ENCODE data around the gene VN1R5. TPM values are rescaled to one million over a fixed set of nuclear protein-coding genes. Genes with fewer than 3 reads are reported as not detected.

Gene VN1R5
- total and polyA plus RNA-seq, 2 of the 13 experiments (the other 11 are each of a cell fraction or from before 2014, with no cell fraction given), result not detected

GRCh38 chr1:247210376-247211117 is 45.3 kb upstream of the VN1R5 start (continued):
- TF ChIP-seq HOMEZ (CRISPR knock-in tag; IDR thresholded peaks at IDR 0.05; ENCODE audit: low read depth) (peak; percentile 55; the same call in 1 of the 2 replicates), POGK (CRISPR knock-in tag; conservative IDR thresholded peaks at IDR 0.05) (0 out of 2 replicates have a peak, but pooled peaks have one; percentile 45), RBM39 (IDR thresholded peaks at IDR 0.05; ENCODE audit: low read depth, low read length, poor library complexity, severe bottlenecking) (no peak), MAFF (IDR thresholded peaks at IDR 0.05; ENCODE audit: low read depth, low read length) (no peak), AGO1 (IDR thresholded peaks at IDR 0.05; ENCODE audit: low read depth, low read length, poor library complexity, severe bottlenecking) (no peak), ZNF770 (CRISPR knock-in tag; IDR thresholded peaks at IDR 0.05) (peak; percentile 80; the same call in 1 of the 2 replicates), KMT2A (CRISPR knock-in tag; IDR thresholded peaks at IDR 0.05) (peak; percentile 67), ZSCAN22 (CRISPR knock-in tag; IDR thresholded peaks at IDR 0.05) (no peak), TFAP4 (IDR thresholded peaks at IDR 0.05; ENCODE audit: borderline replicate concordance, low read depth) (peak; percentile 84), ZNF609 (CRISPR knock-in tag; IDR thresholded peaks at IDR 0.05; ENCODE audit: borderline replicate concordance) (no peak; the same call in 1 of the 2 replicates), UBTF (CRISPR knock-in tag; IDR thresholded peaks at IDR 0.05) (peak; percentile 90)
